Adipocyte (in vitro differentiated cells): ENCODE measurements around the gene ST3GAL6.
A peak's percentile ranks its signal among the peaks of the same experiment; 100 is the strongest.

Source experiments
- DNase-seq: peaks from one replicate; pipeline ENCODE4 v3.0.0-alpha.2; 2015; ENCODE audit warnings: low read depth
- H3K27me3 ChIP-seq: replicated peaks from 2 replicates; pipeline ENCODE4 v1.7.0; 2013; ENCODE audit warnings: mild to moderate bottlenecking, low read length, moderate library complexity; ENCODE audit not compliant: control insufficient read depth, insufficient read depth
- H3K36me3 ChIP-seq: 2 replicates; pipeline ENCODE4 v1.7.0; 2013; ENCODE audit warnings: low read length, mild to moderate bottlenecking, moderate library complexity; ENCODE audit not compliant: control insufficient read depth, insufficient read depth, severe bottlenecking
- H3K4me1 ChIP-seq: 2 replicates; pipeline ENCODE4 v1.7.0; 2013; ENCODE audit warnings: mild to moderate bottlenecking, low read length, moderate library complexity; ENCODE audit not compliant: control insufficient read depth, insufficient read depth
- H3K4me3 ChIP-seq: 2 replicates; pipeline ENCODE4 v1.7.0; 2013; ENCODE audit warnings: mild to moderate bottlenecking, low read length, moderate library complexity
- H3K9ac ChIP-seq: 2 replicates; pipeline ENCODE4 v1.7.0; 2013; ENCODE audit warnings: mild to moderate bottlenecking, low read length, moderate library complexity
- H3K9me3 ChIP-seq: 2 replicates; pipeline ENCODE4 v1.7.0; 2013; ENCODE audit warnings: mild to moderate bottlenecking, low read length, moderate library complexity; ENCODE audit not compliant: control insufficient read depth

The ST3GAL6 gene

GRCh38 chr3:98763819-98764418 is 779 bp downstream of the ST3GAL6 start:
- H3K9ac ChIP-seq = no peak overlapping the region
- H3K4me1 ChIP-seq = peaks cover 22% of the 10 kb centered on the region
- no peak overlapping the region for H3K4me3 ChIP-seq
- no peaks in the 10 kb centered on the region for H3K27me3 ChIP-seq
- no peak for DNase-seq
- H3K9me3 ChIP-seq = no peaks in the 10 kb centered on the region
- no peaks in the 10 kb centered on the region for H3K36me3 ChIP-seq

GRCh38 chr3:98764472-98764884 is 1.3 kb downstream of the ST3GAL6 start:
- H3K27me3 ChIP-seq = no peaks in the 10 kb centered on the region
- H3K4me3 ChIP-seq = no peak overlapping the region
- peak; percentile 26 for DNase-seq

DNA sequence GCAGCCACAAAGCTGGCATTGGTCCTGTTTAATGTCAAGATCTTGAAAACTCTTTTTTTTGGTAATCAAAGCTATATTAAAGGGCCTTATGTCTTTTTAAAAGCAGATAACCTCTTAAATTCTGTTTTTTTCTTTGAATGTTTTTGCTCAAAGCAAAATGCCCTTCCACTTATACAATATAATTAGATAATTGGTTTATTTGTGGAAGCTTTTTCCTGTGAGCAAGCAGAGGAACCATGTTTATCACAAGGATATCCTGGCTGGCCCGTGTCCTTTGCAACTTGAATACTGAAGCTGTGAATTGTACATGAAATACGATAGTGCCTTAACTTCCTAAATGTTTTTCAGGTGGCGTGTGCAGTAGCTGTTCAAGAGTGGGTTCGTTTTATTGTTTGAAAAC is 2.6 kb downstream of the ST3GAL6 start:
- DNase-seq = no peak
- H3K4me3 ChIP-seq = no peak overlapping the region
- no peaks in the 10 kb centered on the region for H3K36me3 ChIP-seq
- H3K9me3 ChIP-seq = no peaks in the 10 kb centered on the region
- H3K27me3 ChIP-seq = no peaks in the 10 kb centered on the region
- H3K9ac ChIP-seq = no peak overlapping the region
- peaks cover 29% of the 10 kb centered on the region for H3K4me1 ChIP-seq

More at GRCh38 chr3:98764472-98764884, 1.3 kb downstream of the ST3GAL6 start:
- Histone ChIP-seq H3K9ac (no peak overlapping the region), H3K4me1 (peaks cover 24% of the 10 kb centered on the region), H3K9me3 (no peaks in the 10 kb centered on the region), H3K36me3 (no peaks in the 10 kb centered on the region)

DNA sequence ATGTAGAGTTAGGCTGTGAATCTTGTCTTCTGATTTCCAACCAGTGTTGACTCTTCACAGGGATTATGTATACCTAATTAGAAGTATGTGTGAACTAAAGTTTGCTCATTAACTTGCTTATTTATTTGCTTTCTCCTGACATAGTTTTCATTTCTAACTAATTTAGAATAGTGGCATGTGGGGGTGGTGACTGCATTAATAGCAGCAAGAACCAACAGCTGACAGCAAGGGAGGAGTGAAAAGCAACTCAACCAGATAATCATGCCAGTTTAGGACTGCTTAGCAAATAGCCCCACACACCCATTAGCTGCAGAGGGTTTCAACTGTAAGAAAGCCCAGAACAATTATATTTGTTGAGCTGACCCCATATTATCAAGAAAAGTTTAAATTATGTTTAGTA is 3.8 kb downstream of the ST3GAL6 start:
- Histone ChIP-seq H3K27me3 (no peaks in the 10 kb centered on the region), H3K4me1 (peaks cover 29% of the 10 kb centered on the region), H3K36me3 (no peaks in the 10 kb centered on the region), H3K9me3 (no peaks in the 10 kb centered on the region), H3K9ac (no peak overlapping the region), H3K4me3 (no peak overlapping the region)
- DNase-seq = no peak

DNA sequence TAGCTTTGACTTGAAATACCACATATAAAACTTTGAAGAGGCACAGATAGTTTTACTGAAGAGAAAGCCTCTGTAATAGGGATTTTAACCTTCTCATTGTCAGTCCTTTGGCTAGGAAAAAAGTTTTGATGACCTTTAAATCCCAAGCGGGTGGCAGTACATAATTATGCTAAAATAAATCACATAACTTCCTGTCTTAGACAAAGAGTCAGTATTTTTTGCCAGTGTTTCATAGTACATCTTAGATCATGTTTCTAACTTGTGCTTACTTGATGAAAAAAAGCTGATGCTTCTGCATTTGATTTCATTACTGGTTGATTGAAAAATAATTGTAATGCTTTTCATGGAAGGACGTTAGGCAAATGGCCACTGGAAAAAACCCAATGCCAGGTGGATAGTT is 5.8 kb downstream of the ST3GAL6 start:
- peaks cover 15% of the 10 kb centered on the region for H3K4me1 ChIP-seq
- H3K27me3 ChIP-seq = no peaks in the 10 kb centered on the region
- no peaks in the 10 kb centered on the region for H3K36me3 ChIP-seq
- no peak overlapping the region for H3K4me3 ChIP-seq
- DNase-seq = no peak
- H3K9ac ChIP-seq = no peak overlapping the region
- H3K9me3 ChIP-seq = no peaks in the 10 kb centered on the region

DNA sequence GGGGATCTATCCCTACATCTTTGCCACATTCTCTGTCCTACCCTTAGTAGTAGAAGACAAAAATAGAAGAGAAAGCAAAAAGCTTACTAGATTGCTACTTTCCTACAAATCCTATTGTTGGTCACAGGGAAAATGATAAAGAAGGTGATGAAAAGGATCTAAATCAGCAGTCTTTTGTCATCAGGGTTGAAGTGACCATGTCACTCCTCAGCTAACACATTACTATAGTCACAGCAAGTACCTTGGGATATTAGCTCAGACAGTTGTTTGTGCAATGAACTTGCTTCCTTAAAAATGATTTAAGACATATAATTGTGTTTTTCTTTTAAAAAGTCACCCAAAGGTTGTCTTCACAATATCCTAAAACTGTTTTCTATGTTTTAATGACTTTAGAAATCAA is 6.3 kb downstream of the ST3GAL6 start:
- Histone ChIP-seq H3K36me3 (no peaks in the 10 kb centered on the region), H3K9ac (no peak overlapping the region), H3K4me3 (no peak overlapping the region), H3K27me3 (no peaks in the 10 kb centered on the region), H3K4me1 (peaks cover 10% of the 10 kb centered on the region), H3K9me3 (no peaks in the 10 kb centered on the region)
- DNase-seq = no peak

- Histone ChIP-seq H3K4me3 (no peak overlapping the region), H3K9me3 (no peaks in the 10 kb centered on the region), H3K9ac (no peak overlapping the region), H3K36me3 (no peaks in the 10 kb centered on the region), H3K4me1 (peaks cover 7% of the 10 kb centered on the region), H3K27me3 (no peaks in the 10 kb centered on the region)
- no peak for DNase-seq
Observed at GRCh38 chr3:98770261-98771039, 7.3 kb downstream of the ST3GAL6 start.

- Histone ChIP-seq H3K4me1 (peaks cover 7% of the 10 kb centered on the region), H3K36me3 (no peaks in the 10 kb centered on the region), H3K9ac (no peak overlapping the region), H3K9me3 (no peaks in the 10 kb centered on the region), H3K4me3 (no peak overlapping the region), H3K27me3 (no peaks in the 10 kb centered on the region)
- no peak for DNase-seq
Observed at GRCh38 chr3:98772022-98772421, 8.9 kb downstream of the ST3GAL6 start.

GRCh38 chr3:98775459-98776139 is 12.5 kb downstream of the ST3GAL6 start:
- no peaks in the 10 kb centered on the region for H3K36me3 ChIP-seq

GRCh38 chr3:98776140-98776493 is 13.0 kb downstream of the ST3GAL6 start:
- DNase-seq = no peak
- Histone ChIP-seq H3K9ac (no peak overlapping the region), H3K36me3 (no peaks in the 10 kb centered on the region), H3K4me1 (peaks cover 28% of the 10 kb centered on the region), H3K4me3 (no peak overlapping the region), H3K27me3 (no peaks in the 10 kb centered on the region), H3K9me3 (no peaks in the 10 kb centered on the region)

More at GRCh38 chr3:98775459-98776139, 12.5 kb downstream of the ST3GAL6 start:
- no peak for DNase-seq
- no peak overlapping the region for H3K4me3 ChIP-seq
- peaks cover 28% of the 10 kb centered on the region for H3K4me1 ChIP-seq
- H3K9me3 ChIP-seq = no peaks in the 10 kb centered on the region
- H3K9ac ChIP-seq = no peak overlapping the region
- H3K27me3 ChIP-seq = no peaks in the 10 kb centered on the region

GRCh38 chr3:98777286-98777685 is 14.1 kb downstream of the ST3GAL6 start:
- H3K36me3 ChIP-seq = no peaks in the 10 kb centered on the region
- no peak overlapping the region for H3K4me3 ChIP-seq
- H3K9ac ChIP-seq = no peak overlapping the region
- H3K4me1 ChIP-seq = peaks cover 28% of the 10 kb centered on the region
- no peak for DNase-seq
- H3K27me3 ChIP-seq = no peaks in the 10 kb centered on the region
- H3K9me3 ChIP-seq = no peaks in the 10 kb centered on the region
